Amniotic stem cell (primary cell): ENCODE data around the gene CCDC83.

Source experiments
- DNase-seq: peaks from one replicate; lab custom pipeline; 2025; lab: John Stamatoyannopoulos, UW

CCDC83 gene

DNA sequence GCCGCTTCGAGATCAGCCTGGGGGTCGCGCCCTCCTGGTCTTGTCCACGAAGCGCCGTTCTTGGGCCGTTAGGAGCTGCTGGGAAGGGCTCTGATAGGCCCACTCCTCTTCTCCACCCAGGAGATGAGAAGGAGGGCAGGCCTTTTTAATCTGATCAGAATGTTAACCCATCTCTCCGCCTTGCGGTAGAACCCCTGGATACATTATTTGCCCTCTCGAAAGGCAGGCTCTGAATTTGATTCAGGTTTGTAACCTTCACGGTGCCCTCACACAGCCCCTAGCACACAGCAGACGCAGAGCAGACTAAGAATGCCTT, at the start of gene CCDC83:
Gene CCDC83, plus strand, starts transcription at position 43 of the 316 bp plus-strand sequence. CDS start 9,741 bp downstream, outside the sequence.
- DNase-seq = no peak

GRCh38 chr11:85805387-85805786, 49.8 kb upstream of the CCDC83 start:
- DNase-seq = no peak

GRCh38 chr11:85806016-85806415, 49.2 kb upstream of the CCDC83 start:
- DNase-seq = no peak

DNA sequence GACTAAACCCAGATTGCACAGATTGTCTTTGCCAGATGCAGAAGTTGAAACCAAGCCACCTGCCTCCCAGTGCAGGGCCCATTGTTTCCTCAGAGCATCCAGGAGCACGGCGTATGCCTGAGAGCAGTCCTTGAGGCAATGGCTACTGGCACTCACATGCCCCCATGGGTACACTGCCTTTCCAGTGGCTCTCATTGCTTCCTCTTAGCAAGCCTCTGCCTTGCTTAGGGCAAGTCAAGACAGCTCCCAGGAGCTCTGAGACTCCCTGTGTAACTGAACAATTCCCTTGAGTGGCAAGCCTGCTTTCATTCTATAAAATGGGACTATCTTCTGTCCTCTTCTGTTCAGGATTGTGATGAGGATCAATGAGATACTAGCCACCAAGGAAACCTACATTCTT, 48.3 kb upstream of the CCDC83 start:
- DNase-seq = no peak

GRCh38 chr11:85809191-85809590, 46.0 kb upstream of the CCDC83 start:
- no peak for DNase-seq

DNA sequence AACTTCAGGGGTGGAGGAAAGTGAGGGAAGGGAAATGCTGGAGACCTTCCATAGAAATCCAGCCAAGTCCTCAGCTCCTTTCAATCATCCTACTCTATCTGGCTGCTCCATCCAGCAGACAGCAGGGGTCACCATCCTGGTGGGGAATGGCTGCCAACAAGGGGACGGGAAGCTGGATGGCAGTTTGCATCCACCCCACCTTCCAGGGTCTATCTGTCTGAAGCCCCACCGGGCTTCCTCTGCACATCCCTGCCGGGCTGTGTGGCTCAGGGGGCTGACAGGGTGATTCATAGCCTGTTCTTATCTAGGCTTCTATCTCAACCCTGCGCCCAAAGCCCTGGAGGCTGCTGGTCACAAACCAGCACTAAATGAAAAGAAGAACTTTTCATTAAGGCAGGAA, 45.3 kb upstream of the CCDC83 start:
- peak; percentile 8 for DNase-seq

- no peak for DNase-seq
Observed at GRCh38 chr11:85810521-85810870, 44.7 kb upstream of the CCDC83 start.

- peak; percentile 28 for DNase-seq
Observed at GRCh38 chr11:85810871-85811611, 44.1 kb upstream of the CCDC83 start, which contains the start of gene SYTL2. Gene SYTL2 (minus strand): TSS chr11:85811141. CDS start chr11:85757725, 53,416 bp downstream.

DNA sequence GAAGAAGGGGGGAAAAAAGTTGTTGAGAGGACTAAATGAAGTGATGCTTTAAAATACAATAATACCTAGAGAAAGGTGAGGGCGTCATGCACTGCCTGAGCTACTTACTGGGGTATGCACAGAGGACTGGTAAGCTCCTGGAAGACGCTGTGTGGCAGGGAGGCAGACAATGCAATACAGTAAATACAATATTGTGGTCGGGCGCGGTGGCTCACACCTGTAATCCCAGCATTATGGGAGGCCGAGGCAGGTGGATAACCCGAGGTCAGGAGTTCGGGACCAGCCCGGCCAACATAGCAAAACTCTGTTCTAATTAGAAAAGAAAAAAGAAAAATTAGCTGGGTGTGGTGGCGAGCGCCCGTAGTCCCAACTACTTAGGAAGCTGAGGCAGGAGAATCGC, 43.6 kb upstream of the CCDC83 start:
- no peak for DNase-seq

- no peak for DNase-seq
Observed at GRCh38 chr11:85813721-85814120, 41.5 kb upstream of the CCDC83 start.

GRCh38 chr11:85815186-85815931, 39.8 kb upstream of the CCDC83 start:
- DNase-seq = peak; percentile 51

GRCh38 chr11:85819441-85819840, 35.7 kb upstream of the CCDC83 start:
- DNase-seq = no peak

GRCh38 chr11:85821636-85822035, 33.5 kb upstream of the CCDC83 start:
- DNase-seq = no peak

GRCh38 chr11:85822814-85823213, 32.4 kb upstream of the CCDC83 start:
- DNase-seq = no peak

DNA sequence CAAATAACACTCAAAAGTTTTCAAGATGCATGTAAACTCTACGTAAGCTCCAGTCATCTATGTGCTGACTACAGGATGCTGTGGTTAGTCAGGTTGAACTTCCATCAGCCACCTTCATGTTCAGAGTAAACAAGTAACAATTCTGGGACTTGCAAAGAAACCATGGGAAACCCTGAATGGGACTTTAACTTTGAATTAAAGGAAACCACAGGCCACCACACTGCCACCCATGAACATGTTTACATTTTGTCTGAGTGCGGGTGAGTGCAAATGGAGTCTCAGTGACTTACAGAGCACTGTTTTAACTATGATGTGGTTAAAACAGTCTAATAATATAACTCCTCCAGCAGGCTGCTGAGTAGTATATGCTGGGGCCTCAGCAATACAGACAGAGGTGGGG, 31.4 kb upstream of the CCDC83 start:
- no peak for DNase-seq

- DNase-seq = no peak
Observed at GRCh38 chr11:85825616-85826015, 29.6 kb upstream of the CCDC83 start.

DNA sequence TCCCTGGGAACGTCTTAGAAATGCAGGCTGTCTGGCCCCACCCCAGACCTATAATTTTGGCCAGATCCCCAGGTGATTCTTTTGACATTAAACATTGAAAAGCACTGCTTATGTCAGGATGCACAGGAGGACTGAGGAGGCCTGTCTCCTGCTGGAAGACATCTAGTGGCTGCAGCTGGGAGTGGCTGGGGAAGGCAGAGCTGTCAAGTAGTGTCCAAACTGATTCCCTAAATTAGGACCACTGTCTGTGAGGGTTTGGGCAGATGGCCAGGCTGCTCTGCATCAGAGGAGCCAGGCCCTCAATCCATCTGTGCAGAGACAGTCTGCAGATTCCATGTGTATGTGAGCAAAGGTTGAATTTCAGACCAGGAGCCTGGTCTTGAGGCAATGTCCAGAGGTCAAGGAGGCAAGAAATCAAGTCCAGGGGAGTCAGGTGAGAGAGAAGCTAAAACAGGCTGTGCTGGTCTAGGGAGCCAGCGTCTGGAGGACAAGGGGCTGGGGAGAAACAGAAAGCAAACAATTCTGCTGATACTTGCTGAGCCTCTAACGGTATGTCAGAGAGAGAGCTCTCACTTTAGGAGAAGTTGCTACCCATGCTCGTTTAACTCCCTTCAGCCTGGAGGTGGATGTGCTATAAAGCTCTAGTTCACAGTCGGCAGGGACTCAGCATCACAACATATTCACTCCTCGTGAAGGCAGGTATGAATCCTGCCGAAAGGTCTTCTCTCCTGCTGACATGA, 28.9 kb upstream of the CCDC83 start:
- no peak for DNase-seq

- peak; percentile 62 for DNase-seq
Observed at GRCh38 chr11:85827748-85828639, 27.2 kb upstream of the CCDC83 start.

DNA sequence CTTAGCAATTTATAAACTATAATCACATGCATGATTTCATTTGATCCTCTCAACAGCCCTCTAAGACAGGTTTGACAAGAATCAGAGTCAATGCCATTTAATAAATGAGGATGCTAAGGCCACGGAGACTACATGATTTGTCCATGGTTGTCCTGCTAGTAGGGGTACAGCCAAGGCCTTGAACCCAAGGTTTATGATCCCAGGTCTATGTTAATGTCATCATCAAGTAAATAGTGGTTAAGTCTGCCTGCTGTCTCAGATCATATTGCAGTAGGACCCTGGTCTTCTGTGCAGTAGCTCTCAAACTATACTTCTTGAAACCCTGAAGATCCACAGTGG, 26.6 kb upstream of the CCDC83 start:
- DNase-seq = no peak

DNA sequence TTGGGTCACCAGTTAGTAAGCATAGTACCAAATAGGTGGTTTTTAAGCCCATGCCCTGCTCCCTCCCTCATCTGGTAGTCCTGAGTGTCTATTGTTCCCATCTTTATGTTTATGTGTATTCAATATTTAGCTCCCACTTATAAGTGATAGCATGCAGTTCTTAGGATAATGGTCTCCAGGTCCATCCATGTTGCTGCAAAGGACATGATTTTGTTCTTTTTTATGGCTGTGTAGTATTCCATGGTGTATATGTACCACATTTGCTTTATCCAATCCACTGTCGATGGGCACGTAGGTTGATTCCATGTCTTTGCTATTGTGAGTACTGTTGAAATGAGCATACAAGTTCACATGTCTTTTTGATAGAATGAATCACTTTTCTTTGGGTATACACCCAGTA, 26.0 kb upstream of the CCDC83 start:
- no peak for DNase-seq

- DNase-seq = no peak
Observed at GRCh38 chr11:85831050-85831449, 24.1 kb upstream of the CCDC83 start.

GRCh38 chr11:85835263-85835662, 19.9 kb upstream of the CCDC83 start:
- DNase-seq = no peak
